MM.1S (cell line): ENCODE results near the gene TTC34.

Experiments
- CTCF ChIP-seq: fragments of 300-600 bp; sonication (generic); IDR thresholded peaks from 2 replicates; pipeline ENCODE4 v1.5.1; 2016; ENCODE audit warnings: antibody characterized with exemption, low read length, mixed read lengths
- EZH2 ChIP-seq: fragments of 300-600 bp; sonication (generic); optimal IDR thresholded peaks from 2 replicates; pipeline ENCODE3; 2017; ENCODE audit warnings: low read depth, mild to moderate bottlenecking, antibody characterized with exemption, low read length, mixed read lengths

GRCh38 chr1:2595261-2595811 lies 206.2 kb downstream of the TTC34 start:
- TF ChIP-seq CTCF = no peak
- TF ChIP-seq EZH2 = no peak
